Stimulated activated CD4-positive, alpha-beta T cell treated with anti-CD3 and anti-CD28 coated beads, TNF-alpha, amount 100 ng/mL, for 1 hour (primary cell): ENCODE data around the gene COQ9.
A peak's percentile ranks its signal among the peaks of the same experiment; 100 is the strongest.
"Not testable (repeated sequence)": the region's sequence is repeated elsewhere in the genome, so short reads cannot be mapped to it uniquely, and the experiment has no call there.

Source experiments
- DNase-seq, 3 donors: peaks; one replicate each; pipeline ENCODE4 v3.0.0-alpha.2; 2020; ENCODE audit warnings: low read depth in 3 of 3, low spot score in 1 of 3

Gene COQ9, protein sequence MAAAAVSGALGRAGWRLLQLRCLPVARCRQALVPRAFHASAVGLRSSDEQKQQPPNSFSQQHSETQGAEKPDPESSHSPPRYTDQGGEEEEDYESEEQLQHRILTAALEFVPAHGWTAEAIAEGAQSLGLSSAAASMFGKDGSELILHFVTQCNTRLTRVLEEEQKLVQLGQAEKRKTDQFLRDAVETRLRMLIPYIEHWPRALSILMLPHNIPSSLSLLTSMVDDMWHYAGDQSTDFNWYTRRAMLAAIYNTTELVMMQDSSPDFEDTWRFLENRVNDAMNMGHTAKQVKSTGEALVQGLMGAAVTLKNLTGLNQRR

DNA sequence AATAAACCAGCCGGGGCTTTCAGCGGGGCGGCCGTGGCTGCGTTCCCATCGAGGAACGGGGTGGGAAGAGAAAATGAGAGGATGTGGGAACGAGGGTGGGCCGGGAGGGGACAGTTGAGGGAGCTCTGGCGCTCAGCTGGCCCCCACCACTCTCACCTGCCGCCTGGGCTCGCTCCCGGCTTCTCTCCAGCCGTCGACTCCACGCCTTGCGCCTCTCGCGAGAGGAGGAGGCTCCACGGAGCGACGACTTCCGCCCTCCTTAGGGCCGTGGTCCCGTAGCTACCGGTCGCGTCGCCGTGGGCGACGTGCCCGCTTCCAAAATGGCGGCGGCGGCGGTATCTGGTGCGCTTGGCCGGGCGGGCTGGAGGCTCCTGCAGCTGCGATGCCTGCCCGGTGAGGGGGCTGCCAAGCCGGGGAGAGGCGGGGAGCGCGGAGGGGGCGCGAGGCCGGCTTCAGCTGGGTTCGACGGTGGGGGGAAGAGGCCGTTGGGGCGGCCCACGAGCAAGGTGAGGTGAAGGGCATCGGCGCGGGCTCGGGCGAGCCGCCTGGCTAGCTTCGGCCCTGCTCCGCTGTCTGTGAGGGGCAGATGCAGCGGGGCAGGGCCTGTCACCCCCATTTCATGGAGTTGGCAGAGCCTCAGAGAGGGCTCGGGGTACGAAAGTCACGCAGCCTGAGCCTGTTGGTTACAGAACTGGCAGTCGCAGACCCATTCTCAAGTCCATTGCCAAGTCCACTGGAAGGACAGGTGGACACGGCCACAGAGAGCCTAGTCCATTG is at the start of gene COQ9, which contains the start of gene CIAPIN1:
Gene COQ9 (plus strand): TSS at position 294 of the 777 bp plus-strand sequence. CDS start 27 bp downstream, at position 321.
Gene CIAPIN1 (minus strand): TSS at position 200 of the 777 bp plus-strand sequence. CDS start 6,457 bp downstream, outside the sequence.
- DNase-seq, result peak; percentile 80 to 84 (median 83)

DNA sequence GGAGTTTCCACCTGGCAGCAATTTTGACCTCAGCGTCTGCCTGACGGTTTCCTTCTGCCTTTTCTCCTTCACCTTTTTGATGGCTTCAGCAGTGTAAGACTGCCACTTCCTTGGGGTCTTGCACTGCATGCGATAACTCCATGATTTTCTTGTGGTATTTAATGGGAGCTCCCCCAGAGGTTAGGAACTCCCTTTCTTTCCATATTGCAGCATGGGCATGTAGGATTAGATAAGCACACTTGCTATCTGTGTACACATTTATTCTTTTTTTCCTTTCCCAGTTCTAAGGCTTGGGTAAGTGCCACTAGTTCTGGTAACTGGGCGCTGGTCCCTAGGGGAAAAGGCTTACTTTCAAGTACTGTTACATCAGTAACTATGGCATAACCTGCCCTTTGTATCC is 49.8 kb upstream of the COQ9 start:
- DNase-seq, result not testable (repeated sequence)

DNA sequence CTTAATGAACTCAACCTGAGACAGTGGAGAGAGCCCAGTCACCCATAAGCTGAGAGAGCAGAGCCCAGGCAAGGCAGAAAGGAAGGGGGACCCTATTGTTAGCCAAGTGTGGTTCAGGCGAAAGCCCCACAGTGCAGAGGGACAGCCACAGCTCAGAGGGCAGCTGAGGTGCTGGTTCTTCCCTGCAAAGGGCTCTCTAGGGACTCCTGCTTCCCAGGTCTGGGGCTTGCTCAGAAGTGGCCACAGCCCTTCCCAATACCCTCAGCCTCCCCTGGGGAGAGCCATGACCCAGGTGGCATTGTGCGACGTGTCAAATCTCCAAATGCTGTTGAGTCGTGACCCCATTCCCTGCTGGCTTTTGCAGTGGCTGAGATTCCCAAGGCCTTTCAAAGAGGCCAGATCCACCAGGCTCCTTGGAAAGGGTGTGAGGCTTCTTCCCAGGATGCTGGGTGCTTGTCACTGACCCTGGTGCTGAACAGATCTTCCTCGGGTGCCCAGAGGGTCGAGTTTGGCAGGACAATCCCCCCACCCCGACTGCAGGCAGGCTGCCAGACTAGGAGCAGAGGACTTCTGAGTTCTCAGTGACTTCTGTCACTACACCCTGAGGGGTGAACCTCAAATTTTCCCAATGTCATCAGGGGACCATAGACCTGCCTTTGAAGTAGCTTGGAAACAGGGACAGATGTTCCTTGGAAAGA is 45.2 kb upstream of the COQ9 start:
- no peak for DNase-seq

DNA sequence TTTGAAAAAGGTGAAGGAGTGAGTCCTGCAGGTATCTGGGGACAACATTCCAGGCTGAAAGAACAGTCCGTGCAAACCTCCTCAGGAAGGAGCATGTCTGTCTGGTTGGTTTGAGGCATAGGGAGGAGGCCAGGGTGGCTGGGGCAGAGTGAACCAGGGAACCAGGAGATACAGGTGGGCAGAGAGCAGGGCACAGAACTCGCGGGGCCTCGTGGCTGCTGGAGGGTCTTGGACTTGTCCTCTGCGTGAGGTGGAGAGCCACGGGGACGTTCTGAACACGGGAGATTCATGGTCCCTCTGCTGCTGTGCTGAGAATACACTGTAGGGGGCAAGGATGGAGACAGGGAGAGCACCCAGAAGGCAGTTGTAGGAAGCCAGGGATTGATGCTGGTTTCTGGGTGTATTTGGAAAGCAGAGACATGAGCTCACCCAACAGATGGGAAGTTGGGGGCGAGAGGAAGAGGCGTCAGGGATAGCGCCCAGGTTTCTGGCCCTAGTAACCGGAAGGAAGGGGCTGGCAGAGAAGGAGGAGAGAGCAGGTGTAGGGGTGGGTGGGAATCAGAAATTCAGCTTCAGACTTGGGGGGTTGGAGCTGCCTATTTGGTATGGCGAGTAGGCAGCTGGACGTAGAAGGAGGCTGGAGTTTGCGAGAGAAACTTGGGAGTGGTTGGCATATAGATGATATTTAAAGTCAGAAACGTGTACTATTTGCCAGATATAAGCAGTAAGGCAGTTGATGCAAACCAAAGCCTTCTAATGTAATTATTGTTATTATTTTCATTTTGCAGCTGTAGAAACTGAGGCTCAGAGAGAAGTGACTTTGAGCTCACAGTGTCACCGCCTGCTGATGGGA is 43.1 kb upstream of the COQ9 start, which contains the start of gene CCL17:
Gene CCL17 (plus strand): TSS at position 803 of the 853 bp plus-strand sequence. CDS start 9,166 bp downstream, outside the sequence.
- no peak for DNase-seq

DNA sequence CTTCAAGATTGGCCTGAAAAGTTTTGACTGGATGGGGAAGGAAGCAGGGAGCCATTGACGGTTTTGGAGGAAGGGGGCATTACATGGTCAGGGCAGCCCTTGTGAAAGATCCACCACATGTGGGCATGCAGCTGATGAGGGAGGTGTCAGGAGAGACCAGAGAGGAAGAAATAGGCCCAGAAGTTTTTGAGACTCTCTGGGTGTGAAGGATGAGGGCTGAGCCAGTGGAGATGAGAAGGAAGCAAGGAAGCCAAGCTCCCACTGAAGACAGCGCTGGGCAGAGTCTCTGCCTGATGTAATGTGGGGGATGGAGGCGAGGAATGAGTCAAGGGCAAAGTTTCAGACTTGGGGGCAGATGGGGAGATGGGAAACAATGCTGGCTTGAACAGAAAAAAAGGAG is 42.2 kb upstream of the COQ9 start:
- no peak for DNase-seq

DNA sequence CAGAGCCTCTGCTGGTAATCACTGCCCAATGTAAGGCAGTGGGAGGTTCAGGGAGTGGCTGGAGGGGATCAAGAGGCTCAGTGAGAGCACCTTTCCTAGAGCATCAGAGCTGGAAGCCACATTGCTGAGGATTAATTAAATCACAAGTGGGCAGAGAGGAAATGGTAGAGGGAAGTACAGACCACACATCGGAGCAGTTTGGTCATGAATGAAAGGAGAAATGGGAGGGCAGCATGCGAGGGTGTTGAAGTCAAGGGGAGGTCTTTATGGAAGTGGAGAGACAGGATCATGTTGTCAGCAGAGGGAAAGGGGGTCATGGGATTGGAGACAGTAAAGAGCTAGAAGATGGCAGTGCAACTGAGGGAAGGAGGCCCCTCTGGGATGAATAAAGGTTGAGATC is 40.4 kb upstream of the COQ9 start:
- DNase-seq, result no peak

DNA sequence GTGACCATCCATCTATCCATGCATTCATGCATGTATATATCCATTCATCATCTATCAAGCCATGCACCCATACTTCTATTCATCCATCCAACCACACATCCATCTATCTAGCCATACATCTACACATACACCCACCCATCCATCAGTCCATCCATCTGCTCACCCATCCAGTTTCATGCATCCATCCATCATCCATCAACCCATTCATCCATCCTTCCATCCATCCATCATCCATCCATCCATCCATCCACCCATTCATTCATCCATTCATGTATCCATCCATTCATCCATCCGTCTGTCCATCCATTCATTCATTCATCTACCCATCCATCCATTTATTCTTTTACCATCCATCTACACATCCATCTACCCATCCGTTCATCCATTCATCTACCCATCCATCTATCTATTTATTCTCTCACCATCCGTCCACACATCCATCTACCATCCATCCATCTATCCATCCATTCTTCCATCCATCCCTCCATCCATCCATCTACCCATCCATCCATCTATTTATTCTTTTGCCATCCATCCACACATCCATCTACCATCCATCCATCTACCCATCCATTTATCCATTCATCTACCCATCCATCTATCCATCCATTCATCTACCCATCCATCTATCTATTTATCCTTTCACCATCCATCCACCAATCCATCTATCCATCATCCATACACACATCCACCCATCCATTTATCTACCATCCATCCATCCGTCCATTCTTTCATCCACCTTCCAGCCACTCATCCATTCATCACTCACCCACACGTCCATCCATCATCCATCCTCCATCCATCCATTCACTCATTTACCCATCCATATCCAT is 39.5 kb upstream of the COQ9 start:
- no peak for DNase-seq

DNA sequence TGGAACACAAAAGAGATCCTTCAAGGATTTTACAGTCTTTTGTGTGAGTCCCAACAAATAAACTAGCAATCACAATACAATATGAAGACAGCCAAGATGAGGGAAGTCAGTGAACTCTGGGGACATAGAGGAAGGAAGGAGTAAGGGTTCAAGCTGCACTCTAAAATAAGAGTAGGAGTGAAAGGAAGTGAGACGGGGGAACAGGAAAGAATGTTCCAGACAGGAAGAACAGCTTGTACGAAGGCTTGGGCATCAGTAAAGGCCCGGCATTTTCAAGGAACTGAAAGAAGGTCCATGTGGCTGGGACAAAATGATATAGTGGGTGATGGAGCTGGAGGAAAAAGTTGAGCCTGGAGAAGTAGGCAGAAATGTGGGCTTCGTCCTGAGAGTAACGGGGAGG is 38.2 kb upstream of the COQ9 start:
- no peak for DNase-seq

DNA sequence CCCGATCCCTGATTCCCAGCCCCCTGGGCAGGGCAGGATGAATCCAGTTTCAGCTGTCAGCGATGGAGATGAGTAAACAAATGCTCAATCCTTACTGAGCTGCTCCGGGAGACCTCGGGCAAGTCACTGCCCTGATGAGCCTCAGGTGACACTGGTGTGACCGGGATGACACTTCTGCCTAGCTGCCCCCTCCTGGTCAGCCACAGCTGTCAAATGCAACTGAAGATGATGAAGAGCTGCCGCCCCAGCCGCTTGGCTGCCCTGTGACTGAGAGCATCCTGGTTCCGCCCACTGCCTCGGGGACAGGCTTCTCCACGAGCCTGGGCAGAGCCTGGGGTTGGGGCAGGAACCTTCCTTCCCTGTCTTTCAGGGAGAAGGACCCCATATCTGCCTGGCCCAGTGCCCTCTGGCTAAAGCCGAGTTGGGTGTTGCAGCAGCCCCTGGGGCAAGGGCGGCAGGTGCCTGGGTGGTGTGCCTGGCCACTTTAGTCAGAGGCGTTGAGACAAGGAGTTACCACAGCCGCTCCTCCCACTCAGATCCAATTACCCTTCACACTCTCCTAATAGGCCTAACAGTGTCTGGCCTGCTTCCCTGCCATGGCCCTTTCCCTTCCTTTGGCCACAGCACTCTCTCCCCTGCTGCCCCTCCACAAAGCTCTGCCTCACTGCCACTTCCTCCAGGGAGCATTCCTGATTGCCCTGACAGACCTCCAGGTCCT is 37.2 kb upstream of the COQ9 start:
- no peak for DNase-seq

DNA sequence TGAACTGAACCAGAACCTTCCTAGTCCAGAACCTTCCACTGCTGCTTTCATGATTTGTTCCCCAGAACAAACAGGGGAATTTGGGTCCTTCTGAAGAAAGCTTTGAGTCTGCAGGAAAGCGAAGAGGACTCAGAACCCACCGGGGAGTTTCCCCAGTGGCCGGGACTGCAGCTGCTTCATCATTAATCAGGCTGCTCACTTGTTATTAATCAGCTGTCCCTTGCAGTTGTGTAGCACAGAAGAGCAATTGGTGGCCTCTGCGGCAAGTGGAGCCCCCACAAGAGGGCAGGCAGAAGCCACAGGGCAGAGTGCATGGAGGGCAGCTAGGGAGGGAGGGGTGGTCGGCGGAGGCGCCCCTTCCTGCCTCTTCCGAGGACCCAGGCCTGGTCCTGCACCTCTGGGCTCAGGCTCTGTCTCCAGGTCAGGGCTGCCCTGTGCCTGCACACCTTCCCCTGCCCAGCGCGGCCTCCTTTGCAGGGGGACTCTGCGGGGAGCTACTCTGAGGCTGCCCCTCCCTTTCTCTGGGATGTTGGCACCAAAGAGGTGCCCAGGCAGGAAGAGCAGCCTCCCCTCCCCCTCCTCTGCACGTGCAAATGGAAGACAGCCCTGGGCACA is 35.8 kb upstream of the COQ9 start:
- no peak for DNase-seq

DNA sequence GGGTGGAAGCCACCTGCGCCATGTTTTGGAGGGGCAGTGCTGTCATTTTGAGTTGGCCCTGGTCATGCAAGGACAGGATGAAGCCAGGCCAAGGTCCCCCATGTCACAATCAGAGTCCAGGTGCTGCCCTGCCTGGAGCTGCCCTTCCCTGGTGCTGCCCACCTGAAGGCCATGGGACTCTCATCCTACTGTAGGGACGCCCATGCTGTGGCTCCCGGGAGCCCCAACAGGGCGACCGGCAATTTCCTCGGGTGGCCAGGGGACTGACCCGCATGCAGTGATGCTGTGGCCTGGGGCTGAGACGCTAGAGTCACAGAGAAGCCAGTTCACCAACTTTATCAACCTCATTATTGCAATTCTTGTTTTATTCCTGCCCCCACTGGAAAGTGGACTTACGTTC is 34.7 kb upstream of the COQ9 start:
- DNase-seq, result no peak

DNA sequence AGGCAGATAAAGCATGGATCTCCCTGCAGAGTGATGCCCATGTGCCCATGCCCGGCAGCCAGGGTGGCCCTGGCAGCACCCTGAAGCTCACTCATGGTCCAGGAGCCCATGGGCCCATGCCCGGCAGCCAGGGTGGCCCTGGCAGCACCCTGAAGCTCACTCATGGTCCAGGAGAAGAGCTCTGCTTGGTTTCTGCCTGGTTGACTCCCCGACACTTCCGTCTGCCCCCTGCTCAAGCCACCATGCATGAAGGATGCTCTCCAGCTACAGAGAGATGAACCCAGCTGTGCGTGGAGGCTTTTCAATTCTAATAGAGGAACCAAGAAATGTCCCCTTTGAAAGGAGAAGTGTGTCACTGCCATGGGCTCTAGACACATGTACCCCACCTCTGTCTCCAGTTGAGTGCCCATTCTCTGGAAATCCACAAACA is 34.0 kb upstream of the COQ9 start:
- DNase-seq, result no peak

DNA sequence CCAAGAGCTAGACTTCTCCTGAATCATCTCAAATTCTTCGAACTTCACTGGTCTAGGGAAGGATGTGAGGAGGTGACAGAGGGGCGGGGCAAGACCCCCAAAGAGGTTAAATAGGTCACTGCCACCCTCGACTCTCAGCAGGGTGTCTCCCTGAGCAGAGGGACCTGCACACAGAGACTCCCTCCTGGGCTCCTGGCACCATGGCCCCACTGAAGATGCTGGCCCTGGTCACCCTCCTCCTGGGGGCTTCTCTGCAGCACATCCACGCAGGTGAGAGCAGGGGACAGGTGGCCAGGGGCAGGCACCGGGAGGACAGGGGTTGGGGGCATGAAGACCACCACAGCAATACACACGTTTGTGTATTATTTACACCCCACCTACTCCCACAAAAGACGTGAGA is 33.5 kb upstream of the COQ9 start:
- DNase-seq, result no peak

DNA sequence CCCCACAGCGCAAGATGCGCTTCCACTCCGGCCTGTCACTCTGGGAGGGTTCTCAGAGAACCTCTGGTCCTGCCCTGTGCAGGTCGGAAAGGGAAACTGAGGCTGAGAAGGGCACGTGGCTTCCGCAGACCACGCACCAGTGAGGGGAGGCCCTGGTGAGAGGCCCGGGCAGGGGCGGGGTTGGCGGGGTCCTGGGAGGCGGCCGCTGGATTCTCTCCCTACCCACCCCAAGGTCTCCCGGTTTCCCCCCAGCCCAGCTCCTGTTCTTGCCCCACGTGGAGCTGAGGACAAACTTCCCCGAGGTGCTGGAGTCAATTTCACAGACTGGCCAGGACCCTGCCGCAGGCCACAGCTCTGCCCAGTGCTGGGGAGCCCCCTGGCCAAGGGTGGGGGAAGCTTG is 31.2 kb upstream of the COQ9 start:
- no peak for DNase-seq

DNA sequence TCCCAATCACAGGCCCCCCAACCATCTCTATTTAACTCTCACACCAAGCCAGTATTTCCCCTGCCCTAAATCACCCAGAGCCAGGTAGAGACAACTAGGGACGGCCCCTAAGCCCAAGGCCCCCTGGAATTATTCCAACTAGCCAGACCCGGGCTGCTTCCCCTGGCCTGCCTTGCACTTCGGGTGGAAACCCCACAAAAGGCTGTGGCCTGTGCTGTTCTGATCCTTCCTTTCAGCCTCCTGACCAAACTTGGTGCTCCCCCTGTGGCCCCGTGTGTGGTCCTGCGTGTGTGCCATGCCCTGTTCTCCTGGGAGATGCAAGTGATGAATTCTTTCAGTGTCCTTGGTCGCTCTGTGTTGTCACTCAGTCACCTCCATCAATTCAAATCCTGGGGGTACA is 27.8 kb upstream of the COQ9 start:
- no peak for DNase-seq

DNA sequence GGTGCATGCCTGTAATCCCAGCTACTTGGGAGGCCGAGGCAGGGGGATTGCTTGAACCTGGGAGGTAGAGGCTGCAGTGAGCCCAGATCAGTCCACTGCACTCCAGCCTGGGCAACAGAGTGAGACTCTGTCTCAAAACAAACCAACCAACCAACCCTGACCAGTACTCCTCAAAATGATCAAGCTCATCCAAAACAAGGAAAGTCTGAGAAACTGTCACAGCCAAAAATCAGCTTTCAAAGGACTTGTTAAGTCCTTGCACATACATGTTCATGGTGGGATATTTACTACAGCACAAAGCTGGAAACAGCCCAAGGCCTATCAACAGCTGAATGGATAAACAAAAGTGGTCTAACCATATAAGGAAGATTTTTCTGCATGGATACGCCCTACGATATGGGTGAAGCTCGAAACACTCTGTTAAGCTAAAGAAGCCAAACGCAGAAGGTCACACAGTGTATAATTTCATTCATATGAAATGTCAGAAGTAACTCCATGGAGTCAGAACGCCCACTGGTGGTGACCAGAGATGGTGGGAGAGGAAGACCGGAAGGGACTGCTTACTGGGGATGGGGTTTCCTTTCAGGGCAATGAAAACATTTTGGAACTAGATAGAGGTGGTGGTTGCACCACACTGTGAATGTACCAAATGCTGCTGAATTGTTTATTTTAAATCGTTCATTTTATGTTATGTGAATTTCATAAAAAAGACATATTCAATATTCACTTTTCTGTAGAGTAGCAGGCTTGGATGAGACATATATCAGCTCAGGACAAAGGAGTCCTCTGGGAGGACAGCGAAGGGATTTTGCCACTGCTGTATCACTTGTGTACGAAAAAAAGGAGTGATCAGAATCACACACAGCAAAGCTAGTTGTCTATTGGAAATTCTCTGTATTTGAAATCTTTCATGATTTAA is 25.0 kb upstream of the COQ9 start:
- DNase-seq, result no peak

DNA sequence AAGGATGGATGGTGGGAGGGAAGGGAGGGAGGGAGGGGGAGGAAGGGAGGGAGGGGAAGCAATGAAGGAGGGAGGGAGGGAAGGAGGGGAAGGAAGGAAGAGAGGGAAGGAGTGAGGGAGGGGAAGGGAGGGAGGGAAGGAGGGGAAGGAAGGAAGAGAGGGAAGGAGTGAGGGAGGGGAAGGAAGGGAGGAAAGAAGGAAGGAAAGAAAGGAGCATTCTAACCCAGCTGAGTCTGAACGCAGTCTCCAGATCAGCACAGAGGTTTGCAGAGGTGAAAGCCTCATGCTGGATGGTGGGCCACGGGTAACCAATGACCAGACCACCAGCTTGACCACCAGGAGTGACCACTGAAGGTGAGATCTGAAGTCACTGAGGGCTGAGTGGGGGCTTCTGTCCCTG is 24.1 kb upstream of the COQ9 start:
- no peak for DNase-seq

DNA sequence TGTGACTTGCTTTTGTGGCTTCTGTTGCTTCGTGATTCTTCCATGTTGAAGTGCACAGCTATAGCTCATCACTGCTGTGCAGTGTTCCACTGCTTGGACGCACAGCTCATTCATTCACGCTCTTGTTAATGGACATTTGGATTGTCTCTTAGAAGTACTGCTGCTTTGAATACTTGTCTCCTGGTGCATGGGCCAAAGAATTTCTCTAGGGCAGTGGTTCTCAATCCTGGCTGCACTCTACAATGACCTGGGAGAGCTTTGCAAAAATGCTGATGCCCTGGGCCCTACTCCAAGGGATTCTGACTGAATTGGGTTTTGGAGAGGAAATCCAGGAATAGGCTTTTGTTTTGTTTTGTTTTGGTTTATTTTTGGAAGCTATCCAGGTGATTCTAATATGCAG is 22.7 kb upstream of the COQ9 start:
- no peak for DNase-seq
